NOMO-1 treated with DMSO at 0.1 percent for 48 hours (cell line): ENCODE measurements around the gene PACSIN1.

Experiments used
- DNase-seq: peaks from one replicate; lab custom pipeline; 2025; ENCODE audit not compliant: unreplicated experiment; lab: John Stamatoyannopoulos, UW

Gene PACSIN1

DNA sequence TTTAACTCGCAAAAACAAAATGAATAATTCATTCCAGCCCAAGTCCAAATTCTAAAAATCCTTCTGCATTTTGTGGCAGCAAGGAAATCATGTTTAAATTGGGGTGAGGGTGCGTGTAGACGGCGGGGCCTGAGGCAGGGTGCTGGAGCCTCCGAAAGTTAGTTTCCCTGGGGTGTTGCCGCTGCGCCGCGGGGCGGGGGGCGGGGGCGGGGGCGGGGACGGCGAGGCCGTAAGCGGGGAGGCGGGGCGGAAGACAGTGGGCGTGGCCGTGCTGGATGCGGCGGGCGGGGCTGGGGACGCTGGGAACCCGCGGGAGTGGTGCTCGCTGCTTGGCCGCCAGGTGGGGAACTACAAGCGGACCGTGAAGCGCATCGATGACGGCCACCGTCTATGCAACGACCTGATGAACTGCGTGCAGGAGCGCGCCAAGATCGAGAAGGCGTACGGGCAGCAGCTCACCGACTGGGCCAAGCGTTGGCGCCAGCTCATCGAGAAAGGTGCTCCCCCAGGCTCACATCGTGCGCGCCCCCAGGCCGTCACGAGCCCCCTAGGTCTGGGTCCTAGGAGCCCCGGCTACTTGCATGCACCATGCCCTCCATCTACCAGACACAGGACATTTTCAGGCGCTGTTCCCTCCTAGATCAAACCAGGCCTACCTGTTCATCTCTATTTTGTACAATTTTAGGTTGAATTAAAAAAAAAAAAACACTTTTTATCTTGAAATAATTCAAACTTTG is 61.3 kb downstream of the PACSIN1 start:
- DNase-seq: peak; percentile 93

- DNase-seq: no peak
Observed at GRCh38 chr6:34527751-34528670, 62.1 kb downstream of the PACSIN1 start.

GRCh38 chr6:34528996-34529664 is 63.3 kb downstream of the PACSIN1 start:
- no peak for DNase-seq

DNA sequence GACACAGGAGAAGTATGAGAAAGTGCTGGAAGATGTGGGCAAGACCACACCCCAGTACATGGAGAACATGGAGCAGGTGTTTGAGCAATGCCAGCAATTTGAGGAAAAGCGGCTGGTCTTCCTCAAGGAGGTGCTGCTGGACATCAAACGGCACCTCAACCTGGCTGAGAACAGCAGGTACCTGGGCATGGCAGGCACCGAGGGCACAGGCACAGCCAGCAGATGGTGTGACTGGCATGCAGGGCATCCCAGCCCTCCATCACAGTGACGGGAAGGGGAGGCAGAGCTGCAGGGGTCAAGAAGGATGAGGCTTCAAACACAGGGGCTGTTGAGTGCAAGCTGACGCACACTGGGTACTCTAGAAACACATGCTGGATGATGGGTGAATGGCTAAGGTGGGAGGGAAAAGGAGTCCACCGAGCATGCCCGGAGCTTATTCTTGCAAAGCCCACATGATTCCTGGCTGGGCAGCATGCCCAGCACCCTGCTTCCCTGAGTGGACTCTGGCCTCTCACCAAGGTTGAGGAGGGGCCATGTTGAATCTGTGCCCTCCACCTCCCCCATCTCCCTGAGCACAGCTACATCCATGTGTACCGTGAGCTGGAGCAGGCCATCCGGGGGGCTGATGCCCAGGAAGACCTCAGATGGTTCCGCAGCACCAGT is 63.9 kb downstream of the PACSIN1 start:
- no peak for DNase-seq

GRCh38 chr6:34530753-34531365 is 65.0 kb downstream of the PACSIN1 start:
- no peak for DNase-seq

DNA sequence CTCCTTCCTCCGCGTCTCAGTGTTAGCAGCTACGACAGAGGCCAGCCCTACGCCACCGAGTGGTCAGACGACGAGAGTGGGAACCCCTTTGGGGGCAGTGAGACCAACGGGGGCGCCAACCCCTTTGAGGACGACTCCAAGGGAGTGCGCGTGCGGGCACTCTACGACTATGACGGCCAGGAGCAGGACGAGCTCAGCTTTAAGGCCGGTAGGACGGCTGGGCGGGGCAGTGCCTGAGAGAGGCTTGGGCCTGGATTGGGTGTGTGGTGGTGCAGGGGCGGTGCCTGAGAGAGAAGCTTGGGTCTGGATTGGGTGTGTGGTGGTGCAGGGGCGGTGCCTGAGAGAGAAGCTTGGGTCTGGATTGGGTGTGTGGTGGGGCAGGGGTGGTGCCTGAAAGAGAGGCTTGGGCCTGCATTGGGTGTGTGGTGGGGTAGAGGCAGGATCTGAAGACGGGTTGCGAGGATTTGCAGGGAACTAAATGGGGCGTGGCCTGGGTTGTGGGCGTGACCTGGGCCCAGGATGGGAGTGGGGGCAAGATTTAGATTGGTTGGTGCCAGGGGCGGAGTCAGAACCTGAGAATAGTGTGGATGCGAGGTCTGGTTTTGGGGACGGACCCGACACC is 65.8 kb downstream of the PACSIN1 start:
- DNase-seq: no peak

GRCh38 chr6:34532230-34532629 is 66.4 kb downstream of the PACSIN1 start:
- DNase-seq: no peak

GRCh38 chr6:34534146-34534545 is 68.3 kb downstream of the PACSIN1 start:
- no peak for DNase-seq

- DNase-seq: no peak
Observed at GRCh38 chr6:34534656-34535055, 68.8 kb downstream of the PACSIN1 start.

- no peak for DNase-seq
Observed at GRCh38 chr6:34535199-34535598, 69.3 kb downstream of the PACSIN1 start.

DNA sequence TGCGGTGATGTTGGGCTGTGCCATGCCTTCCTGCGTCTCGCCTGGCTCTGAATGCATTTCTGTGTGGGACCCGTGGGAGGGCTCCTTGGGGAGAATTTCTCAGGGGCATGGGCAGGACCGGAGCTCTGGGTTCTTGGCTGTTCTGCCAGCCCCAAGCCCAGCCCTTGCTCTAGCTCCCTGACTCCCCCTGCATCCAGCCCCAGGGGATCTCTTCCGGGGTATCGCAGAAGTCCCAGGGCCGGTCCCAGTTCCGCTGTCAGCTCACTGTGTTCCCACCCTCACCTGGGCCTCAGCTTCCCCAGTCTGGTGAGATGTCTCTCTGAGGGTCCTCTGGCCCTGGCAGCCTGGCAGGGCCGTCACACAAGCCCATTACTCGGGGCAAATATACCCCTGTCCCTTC is 69.8 kb downstream of the PACSIN1 start:
- no peak for DNase-seq

GRCh38 chr6:34536251-34536958 is 70.5 kb downstream of the PACSIN1 start:
- DNase-seq: no peak

GRCh38 chr6:34536959-34537848 is 71.3 kb downstream of the PACSIN1 start:
- DNase-seq: no peak

- no peak for DNase-seq
Observed at GRCh38 chr6:34537922-34538550, 72.2 kb downstream of the PACSIN1 start.

- DNase-seq: no peak
Observed at GRCh38 chr6:34538581-34538980, 72.7 kb downstream of the PACSIN1 start.

DNA sequence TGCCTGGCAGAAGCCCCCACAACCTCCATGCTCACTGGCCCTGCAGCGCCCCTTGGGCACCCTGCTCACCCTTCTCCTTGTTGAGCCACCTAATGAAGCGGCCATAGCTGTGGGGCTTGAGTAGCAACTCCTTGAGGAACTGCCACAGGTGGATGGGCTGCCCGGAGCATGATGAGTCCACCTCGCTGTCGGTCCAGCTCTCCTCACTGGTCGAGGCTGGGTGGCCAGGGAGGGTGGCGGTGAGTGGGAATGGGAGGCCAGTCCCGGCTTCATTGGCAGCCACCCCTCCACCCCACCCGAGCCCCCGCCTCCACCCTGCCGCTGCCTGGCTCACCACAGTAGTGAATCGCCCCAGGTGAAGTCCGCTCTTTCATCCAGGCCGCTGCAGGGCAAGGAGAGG is 73.3 kb downstream of the PACSIN1 start:
- no peak for DNase-seq

- no peak for DNase-seq
Observed at GRCh38 chr6:34540222-34540621, 74.3 kb downstream of the PACSIN1 start.

- DNase-seq: no peak
Observed at GRCh38 chr6:34540841-34541240, 75.0 kb downstream of the PACSIN1 start.
